GM23338 (cell line): ENCODE results near the gene FAM124B. TPM values are rescaled to one million over a fixed set of nuclear protein-coding genes. Genes with fewer than 3 reads are reported as not detected.

Source experiments
- ATAC-seq: fragments of 200-7000 bp; cut with Tn5 transposase; 3 replicates; pipeline ENCODE4 v1.9.1; 2020
- DNase-seq: peaks from one replicate; pipeline ENCODE4 v3.0.0-alpha.2; 2015; ENCODE audit warnings: low spot score
- H2AFZ ChIP-seq: fragments of 200-600 bp; sonication (generic); 2 replicates; pipeline ENCODE4 v1.8.0; 2016; ENCODE audit warnings: antibody characterized with exemption, mild to moderate bottlenecking, moderate library complexity
- H3F3A ChIP-seq: fragments of 200-600 bp; sonication (generic); replicated peaks from 2 replicates; pipeline ENCODE4 v1.8.0; 2017; ENCODE audit warnings: antibody characterized with exemption, mixed run types, low read depth
- H3K27ac ChIP-seq: fragments of 200-600 bp; sonication (generic); 2 replicates; pipeline ENCODE4 v1.6.1; 2016; ENCODE audit warnings: low read depth
- H3K27me3 ChIP-seq: fragments of 200-600 bp; sonication (generic); 2 replicates; pipeline ENCODE4 v1.8.0; 2016; ENCODE audit warnings: mild to moderate bottlenecking, mixed run types, moderate library complexity; ENCODE audit not compliant: insufficient read depth
- H3K36me3 ChIP-seq: fragments of 200-600 bp; sonication (generic); 2 replicates; pipeline ENCODE4 v1.8.0; 2016; ENCODE audit warnings: mild to moderate bottlenecking; ENCODE audit not compliant: insufficient read depth
- H3K4me1 ChIP-seq: fragments of 200-600 bp; sonication (generic); 2 replicates; pipeline ENCODE4 v1.8.0; 2016; ENCODE audit warnings: mild to moderate bottlenecking, moderate library complexity; ENCODE audit not compliant: insufficient read depth
- H3K4me2 ChIP-seq: fragments of 200-600 bp; sonication (generic); 2 replicates; pipeline ENCODE4 v1.7.1; 2017; ENCODE audit warnings: mixed run types
- H3K4me3 ChIP-seq: fragments of 200-600 bp; sonication (generic); 2 replicates; pipeline ENCODE4 v1.6.1; 2016; ENCODE audit warnings: mixed run types
- H3K79me2 ChIP-seq: fragments of 200-600 bp; sonication (generic); replicated peaks from 2 replicates; pipeline ENCODE4 v1.8.0; 2017; ENCODE audit warnings: mild to moderate bottlenecking; ENCODE audit not compliant: insufficient read depth
- H3K9me2 ChIP-seq: fragments of 200-600 bp; sonication (generic); 2 replicates; pipeline ENCODE4 v1.8.0; 2017; ENCODE audit not compliant: insufficient read depth
- H4K20me1 ChIP-seq: fragments of 200-600 bp; sonication (generic); replicated peaks from 2 replicates; pipeline ENCODE4 v1.8.0; 2017; ENCODE audit warnings: mild to moderate bottlenecking; ENCODE audit not compliant: insufficient read depth
- H3K27ac Mint-ChIP-seq: 2 replicates; pipeline ENCODE4 v1.8.0; 2020; ENCODE audit warnings: inconsistent platforms, mild to moderate bottlenecking, moderate library complexity, mixed read lengths
- H3K27me3 Mint-ChIP-seq: 3 replicates; pipeline ENCODE4 v1.8.0; 2022; ENCODE audit warnings: low read depth, mild to moderate bottlenecking, moderate library complexity, mixed read lengths, inconsistent platforms; ENCODE audit not compliant: insufficient read depth, poor library complexity
- H3K36me3 Mint-ChIP-seq: 3 replicates; pipeline ENCODE4 v1.8.0; 2021; ENCODE audit warnings: low read depth, mild to moderate bottlenecking, inconsistent platforms, moderate library complexity, mixed read lengths
- H3K4me1 Mint-ChIP-seq: 3 replicates; pipeline ENCODE4 v1.8.0; 2020; ENCODE audit warnings: mild to moderate bottlenecking, inconsistent platforms, mixed read lengths
- H3K4me3 Mint-ChIP-seq: 3 replicates; pipeline ENCODE4 v1.8.0; 2021; ENCODE audit warnings: moderate library complexity, mild to moderate bottlenecking, inconsistent platforms, mixed read lengths
- H3K9me3 Mint-ChIP-seq: 3 replicates; pipeline ENCODE4 v1.8.0; 2020; ENCODE audit warnings: moderate library complexity, mild to moderate bottlenecking, inconsistent platforms, mixed read lengths
- CREB1 ChIP-seq: fragments of 250-450 bp; sonication (Bioruptor Pico); IDR thresholded peaks from 2 replicates; pipeline ENCODE4 v1.5.0; 2020; ENCODE audit warnings: low read depth, mild to moderate bottlenecking, moderate library complexity
- CTCF ChIP-seq, 2 experiments: fragments of 200-600 bp in 1 of 2; sonication (generic) in 1 of 2; conservative IDR thresholded peaks; 2 replicates each; pipeline versions ENCODE4 v1.5.1 to v1.6.1; 2016 to 2017; ENCODE audit warnings: antibody characterized with exemption in 2 of 2, low read depth in 2 of 2, mild to moderate bottlenecking in 2 of 2, moderate library complexity in 1 of 2
- ETS1 ChIP-seq: IDR thresholded peaks from 2 replicates; pipeline ENCODE4 v1.6.1; 2016; ENCODE audit warnings: antibody characterized with exemption
- EZH2 ChIP-seq: fragments of 200-600 bp; sonication (generic); IDR thresholded peaks from one replicate; pipeline ENCODE4 v1.8.0; 2017; ENCODE audit warnings: antibody characterized with exemption, mild to moderate bottlenecking, low read depth; ENCODE audit not compliant: unreplicated experiment
- EZH2phosphoT487 ChIP-seq: fragments of 200-600 bp; sonication (generic); IDR thresholded peaks from one replicate; pipeline ENCODE4 v1.8.1; 2018; ENCODE audit warnings: antibody characterized with exemption; ENCODE audit not compliant: unreplicated experiment
- JUNB ChIP-seq: IDR thresholded peaks from one replicate; pipeline ENCODE4 v1.6.1; 2016; ENCODE audit warnings: antibody characterized with exemption; ENCODE audit not compliant: unreplicated experiment
- NANOG ChIP-seq: IDR thresholded peaks from 2 replicates; pipeline ENCODE4 v1.6.1; 2016; ENCODE audit warnings: antibody characterized with exemption, borderline replicate concordance
- POLR2AphosphoS5 ChIP-seq: IDR thresholded peaks from 2 replicates; pipeline ENCODE4 v1.6.1; 2016; ENCODE audit warnings: antibody characterized with exemption, low read depth
- REST ChIP-seq: IDR thresholded peaks from one replicate; pipeline ENCODE4 v1.6.1; 2018; ENCODE audit warnings: antibody characterized with exemption; ENCODE audit not compliant: unreplicated experiment
- STAT1 ChIP-seq: IDR thresholded peaks from one replicate; pipeline ENCODE4 v1.6.1; 2016; ENCODE audit warnings: antibody characterized with exemption; ENCODE audit not compliant: unreplicated experiment
- ZNF114 ChIP-seq: fragments of 250-450 bp; sonication (Bioruptor Pico); IDR thresholded peaks from 2 replicates; pipeline ENCODE4 v1.5.0; 2020; ENCODE audit warnings: mild to moderate bottlenecking, moderate library complexity
- ZNF331 ChIP-seq: fragments of 250-450 bp; sonication (Bioruptor Pico); IDR thresholded peaks from 2 replicates; pipeline ENCODE4 v1.5.0; 2020; ENCODE audit warnings: low read depth, mild to moderate bottlenecking, moderate library complexity
- ZNF462 ChIP-seq: fragments of 250-450 bp; sonication (Bioruptor Pico); IDR thresholded peaks from 2 replicates; pipeline ENCODE4 v1.5.0; 2020; ENCODE audit warnings: mild to moderate bottlenecking, moderate library complexity
- polyA plus RNA-seq: library from polyadenylated mRNA; unstranded; fragments of >200 nt; fragmentation: Nextera tagmentation; extraction: Ambion mirVana; gene quantifications from 2 replicates; pipeline ENCODE4 v1.2.1, GENCODE V29; 2016
- total RNA-seq: library from RNA; depleted of rRNA; stranded (reverse); fragments of >200 nt; shearing (Covaris generic); gene quantifications from 2 replicates; pipeline ENCODE4 v1.2.3, GENCODE V29; 2014

Gene FAM124B
- total and polyA plus RNA-seq, 2 experiments from 2014 or later, result 3.0 to 6.9 TPM

GRCh38 chr2:224333726-224334482 lies 68.0 kb downstream of the FAM124B start:
- no peaks in the 10 kb centered on the region; the same call in 1 of the 3 replicates for H3K9me3 Mint-ChIP-seq
- ATAC-seq (no peak), DNase-seq (no peak)
- Histone ChIP-seq H3K27ac (no peak overlapping the region), H3K4me2 (no peak overlapping the region), H3K4me3 (no peak overlapping the region), H3K79me2 (no peaks in the 10 kb centered on the region), H3K36me3 (no peaks in the 10 kb centered on the region), H3F3A (no peaks in the 10 kb centered on the region), H4K20me1 (no peaks in the 10 kb centered on the region), H3K9me2 (no peaks in the 10 kb centered on the region), H3K4me1 (no peaks in the 10 kb centered on the region), H2AFZ (no peak overlapping the region), H3K27me3 (no peaks in the 10 kb centered on the region)
- H3K27me3 Mint-ChIP-seq, result no peaks in the 10 kb centered on the region
- H3K4me1 Mint-ChIP-seq, result no peaks in the 10 kb centered on the region
- H3K4me3 Mint-ChIP-seq, result no peak overlapping the region
- H3K27ac Mint-ChIP-seq, result no peak overlapping the region
- H3K36me3 Mint-ChIP-seq, result no peaks in the 10 kb centered on the region
- TF ChIP-seq ZNF462 (CRISPR knock-in tag) (no peak), STAT1 (no peak), REST (no peak), CTCF (conservative IDR thresholded peaks at IDR 0.05; ENCODE audit: low read depth in 2 of 2) (no peak), ZNF114 (CRISPR knock-in tag) (no peak), EZH2phosphoT487 (no peak), POLR2AphosphoS5 (no peak), CREB1 (CRISPR knock-in tag) (no peak), ZNF331 (CRISPR knock-in tag) (no peak), NANOG (no peak), JUNB (no peak), ETS1 (no peak), EZH2 (no peak)
